HG03520 (cell line): Measurements from ENCODE around the gene JUND.

Experiments
- ATAC-seq: cut with Tn5 transposase; IDR thresholded peaks from one replicate; pipeline ENCODE4 v1.9.1; 2021; ENCODE audit warnings: mild to moderate bottlenecking, moderate library complexity; ENCODE audit not compliant: unreplicated experiment

Gene JUND

GRCh38 chr19:18249834-18250233 lies 31.6 kb downstream of the JUND start:
- no peak for ATAC-seq

GRCh38 chr19:18245297-18245696 lies 36.1 kb downstream of the JUND start:
- ATAC-seq = no peak

- ATAC-seq = no peak
Observed at GRCh38 chr19:18239303-18239702, 42.1 kb downstream of the JUND start.

GRCh38 chr19:18234194-18234593 lies 47.2 kb downstream of the JUND start:
- ATAC-seq = no peak

GRCh38 chr19:18233224-18233825 lies 48.1 kb downstream of the JUND start:
- ATAC-seq = no peak

- ATAC-seq = no peak
Observed at GRCh38 chr19:18232540-18233223, 48.7 kb downstream of the JUND start.

- ATAC-seq = no peak
Observed at GRCh38 chr19:18231775-18232174, 49.6 kb downstream of the JUND start.

GRCh38 chr19:18230941-18231734 lies 50.3 kb downstream of the JUND start:
- no peak for ATAC-seq

- ATAC-seq = no peak
Observed at GRCh38 chr19:18229915-18230314, 51.5 kb downstream of the JUND start.
